ENCODE data around the gene INO80C.

DNA sequence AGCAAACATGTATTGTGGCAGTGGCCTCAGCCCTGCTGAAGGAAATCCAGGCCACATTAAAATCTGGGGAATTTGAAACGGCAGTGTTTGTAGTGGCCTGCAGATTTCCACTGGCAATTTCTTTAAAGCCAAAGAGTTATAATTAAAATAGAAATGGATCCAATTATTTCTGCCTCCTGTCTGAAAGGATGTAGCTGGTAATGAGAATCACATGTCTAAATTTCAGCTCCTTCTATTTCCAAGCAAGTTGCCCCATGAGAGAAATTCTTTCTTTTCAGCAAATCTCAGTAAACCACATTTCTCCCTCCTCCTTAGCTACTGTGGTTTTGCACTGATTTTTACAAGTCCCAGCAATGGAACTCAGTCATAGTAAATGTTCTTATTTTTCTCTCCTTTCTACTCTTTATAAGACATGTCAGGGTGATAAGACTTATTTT, 65.2 kb downstream of the INO80C start:
- no peak for TF ChIP-seq CTCF (IDR thresholded peaks at IDR 0.05)
- TF ChIP-seq POLR2A (IDR thresholded peaks at IDR 0.05), result no peak
